RWPE2 (cell line): ENCODE data around the gene SHISA4.

Source experiments
- ATAC-seq: fragments of 200-7000 bp; cut with Tn5 transposase; 3 replicates; pipeline ENCODE4 v1.9.1; 2021; ENCODE audit warnings: low read depth
- DNase-seq: peaks from one replicate; pipeline ENCODE4 v3.0.0-alpha.2; 2020; ENCODE audit warnings: low spot score
- H3K27ac ChIP-seq: fragments of 450-650 bp; 2 replicates; pipeline ENCODE4 v1.5.1; 2017; ENCODE audit warnings: mild to moderate bottlenecking; ENCODE audit not compliant: poor library complexity, severe bottlenecking
- H3K27me3 ChIP-seq: fragments of 250-450 bp; sonication (Bioruptor Pico); 2 replicates; pipeline ENCODE4 v1.5.1; 2021; ENCODE audit warnings: mild to moderate bottlenecking, moderate library complexity; ENCODE audit not compliant: insufficient read depth, poor library complexity, severe bottlenecking
- H3K36me3 ChIP-seq: fragments of 250-450 bp; sonication (Bioruptor Pico); 2 replicates; pipeline ENCODE4 v1.5.1; 2020; ENCODE audit warnings: low read depth, mild to moderate bottlenecking, moderate library complexity
- H3K4me1 ChIP-seq: fragments of 250-450 bp; sonication (Bioruptor Pico); 2 replicates; pipeline ENCODE4 v1.5.1; 2021; ENCODE audit warnings: mild to moderate bottlenecking, moderate library complexity; ENCODE audit not compliant: insufficient read depth, poor library complexity, severe bottlenecking
- H3K4me3 ChIP-seq: fragments of 250-450 bp; sonication (Bioruptor Pico); 2 replicates; pipeline ENCODE4 v1.5.1; 2021; ENCODE audit warnings: mild to moderate bottlenecking, moderate library complexity; ENCODE audit not compliant: severe bottlenecking
- H3K9me3 ChIP-seq: fragments of 250-450 bp; sonication (Bioruptor Pico); 2 replicates; pipeline ENCODE4 v1.5.1; 2021; ENCODE audit warnings: mild to moderate bottlenecking, moderate library complexity; ENCODE audit not compliant: severe bottlenecking
- CTCF ChIP-seq: fragments of 450-650 bp; IDR thresholded peaks from one replicate; pipeline ENCODE4 v1.5.1; 2017; ENCODE audit warnings: mild to moderate bottlenecking, moderate library complexity; ENCODE audit not compliant: poor library complexity, severe bottlenecking

Gene SHISA4

GRCh38 chr1:201874672-201875071 is 14.0 kb upstream of the SHISA4 start:
- TF ChIP-seq CTCF, result no peak
- no peaks in the 10 kb centered on the region for H3K27me3 ChIP-seq
- no peaks in the 10 kb centered on the region for H3K4me1 ChIP-seq
- no peak overlapping the region for H3K4me3 ChIP-seq
- DNase-seq (no peak), ATAC-seq (no peak)
- no peaks in the 10 kb centered on the region for H3K9me3 ChIP-seq
- H3K36me3 ChIP-seq, result peaks cover 46% of the 10 kb centered on the region
- H3K27ac ChIP-seq, result no peak overlapping the region

- Histone ChIP-seq H3K4me3 (no peak overlapping the region), H3K9me3 (no peaks in the 10 kb centered on the region), H3K27ac (no peak overlapping the region), H3K36me3 (peaks cover 31% of the 10 kb centered on the region), H3K27me3 (no peaks in the 10 kb centered on the region), H3K4me1 (no peaks in the 10 kb centered on the region)
- ATAC-seq, result peak; percentile 39; the same call in 1 of the 3 replicates
- DNase-seq, result no peak
- peak; percentile 44 for TF ChIP-seq CTCF
Observed at GRCh38 chr1:201876148-201876818, 12.4 kb upstream of the SHISA4 start.

- Histone ChIP-seq H3K4me3 (no peak overlapping the region), H3K4me1 (peaks cover 6% of the 10 kb centered on the region), H3K27me3 (no peaks in the 10 kb centered on the region), H3K9me3 (no peaks in the 10 kb centered on the region), H3K27ac (no peak overlapping the region), H3K36me3 (peaks cover 15% of the 10 kb centered on the region)
- ATAC-seq, result peak; percentile 40; the same call in 2 of the 3 replicates
- no peak for DNase-seq
- TF ChIP-seq CTCF, result peak; percentile 83
Observed at GRCh38 chr1:201877877-201878401, 10.8 kb upstream of the SHISA4 start.

GRCh38 chr1:201880928-201881571 is 7.6 kb upstream of the SHISA4 start:
- no peak for TF ChIP-seq CTCF
- DNase-seq (no peak), ATAC-seq (no peak)
- no peaks in the 10 kb centered on the region for H3K36me3 ChIP-seq
- H3K4me1 ChIP-seq, result peaks cover 25% of the 10 kb centered on the region
- H3K9me3 ChIP-seq, result no peaks in the 10 kb centered on the region
- H3K27me3 ChIP-seq, result no peaks in the 10 kb centered on the region
- no peak overlapping the region for H3K27ac ChIP-seq
- no peak overlapping the region for H3K4me3 ChIP-seq

GRCh38 chr1:201881617-201882016 is 7.1 kb upstream of the SHISA4 start:
- H3K9me3 ChIP-seq, result no peaks in the 10 kb centered on the region
- no peaks in the 10 kb centered on the region for H3K36me3 ChIP-seq
- no peaks in the 10 kb centered on the region for H3K27me3 ChIP-seq
- H3K27ac ChIP-seq, result no peak overlapping the region
- no peak for ATAC-seq
- peaks cover 25% of the 10 kb centered on the region for H3K4me1 ChIP-seq
- TF ChIP-seq CTCF, result no peak
- no peak for DNase-seq
- H3K4me3 ChIP-seq, result no peak overlapping the region
